ENCODE data around the gene CLDN6.
"Not testable (repeated sequence)": the region's sequence is repeated elsewhere in the genome, so short reads cannot be mapped to it uniquely, and the experiment has no call there.

CLDN6 gene

DNA sequence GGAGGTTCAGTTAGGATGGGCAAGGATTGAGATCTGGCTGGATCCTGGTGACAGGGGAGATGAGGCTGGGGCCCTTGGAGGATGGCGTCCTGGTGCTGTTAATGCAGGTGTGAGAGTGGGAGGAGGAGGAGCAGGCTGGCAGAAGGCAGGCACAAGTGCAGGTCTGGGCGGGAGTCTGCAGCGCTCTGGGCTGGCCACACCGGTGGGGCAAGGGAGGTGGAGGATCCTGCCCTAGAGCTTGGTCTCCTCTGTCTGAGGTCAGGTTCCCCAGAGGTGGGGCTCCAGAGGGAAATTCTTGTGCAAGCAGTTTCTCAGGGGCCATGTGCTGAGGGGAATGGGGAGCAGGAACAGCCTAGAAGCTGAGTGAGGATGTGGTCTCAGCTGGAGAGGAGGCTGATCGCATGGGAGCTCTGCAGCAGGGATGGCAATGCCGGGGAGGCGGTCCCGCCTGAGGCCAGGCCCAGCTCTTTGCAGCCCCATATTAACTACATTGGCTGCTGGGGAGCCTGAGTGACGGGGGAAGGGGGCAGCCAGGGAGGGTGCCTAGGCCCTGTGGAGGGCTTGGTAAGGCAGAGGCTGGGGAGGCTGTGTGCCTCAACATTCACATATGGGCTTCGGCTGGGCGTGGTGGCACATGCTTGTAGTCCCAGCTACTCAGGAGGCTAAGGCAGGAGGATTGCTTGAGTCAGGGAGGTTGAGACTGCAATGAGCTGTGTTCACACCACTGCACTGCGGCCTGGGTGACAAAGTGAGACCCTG is 34.8 kb upstream of the CLDN6 start:
- not testable (repeated sequence) for DNase-seq (ENCODE audit: low spot score)

DNA sequence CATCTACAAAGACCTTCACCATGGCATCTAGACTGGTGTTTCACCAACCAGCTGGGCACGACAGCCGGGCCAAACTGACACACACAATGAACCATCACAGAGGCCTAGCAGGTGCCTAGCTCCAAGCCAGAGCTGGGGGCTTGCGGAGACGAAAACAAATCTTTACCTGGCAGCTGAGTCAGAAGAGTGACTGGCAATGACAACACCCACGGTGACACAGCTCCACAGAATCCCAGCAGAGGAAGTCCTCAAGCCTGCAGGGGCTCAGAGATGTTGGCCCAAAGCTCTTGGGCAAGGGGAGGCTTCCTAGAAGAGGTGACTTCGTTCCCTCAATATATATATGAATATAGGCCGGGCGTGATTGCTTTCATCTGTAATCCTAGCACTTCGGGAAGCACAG is 33.5 kb upstream of the CLDN6 start:
- no peak for DNase-seq (ENCODE audit: low spot score)

DNA sequence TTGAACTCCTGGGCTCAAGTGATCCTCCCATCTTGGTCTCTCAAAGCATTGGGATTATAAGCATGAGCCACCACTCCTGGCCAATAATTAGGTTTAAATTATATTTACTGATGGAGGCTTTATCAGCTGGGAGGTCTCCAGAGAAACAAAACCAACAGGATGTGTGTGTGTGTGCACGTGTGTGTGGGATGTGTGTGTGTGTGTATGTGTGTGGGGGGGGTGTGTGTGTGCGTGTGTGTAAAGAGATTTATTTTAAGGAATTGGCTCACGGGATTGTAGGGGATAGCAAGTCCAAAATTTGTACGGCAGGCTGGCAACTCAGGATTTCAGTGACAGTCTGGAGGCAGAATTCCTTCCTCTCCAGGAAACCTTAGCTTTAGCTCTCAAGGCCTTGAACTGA is 33.0 kb upstream of the CLDN6 start:
- no peak for DNase-seq (ENCODE audit: low spot score)

DNA sequence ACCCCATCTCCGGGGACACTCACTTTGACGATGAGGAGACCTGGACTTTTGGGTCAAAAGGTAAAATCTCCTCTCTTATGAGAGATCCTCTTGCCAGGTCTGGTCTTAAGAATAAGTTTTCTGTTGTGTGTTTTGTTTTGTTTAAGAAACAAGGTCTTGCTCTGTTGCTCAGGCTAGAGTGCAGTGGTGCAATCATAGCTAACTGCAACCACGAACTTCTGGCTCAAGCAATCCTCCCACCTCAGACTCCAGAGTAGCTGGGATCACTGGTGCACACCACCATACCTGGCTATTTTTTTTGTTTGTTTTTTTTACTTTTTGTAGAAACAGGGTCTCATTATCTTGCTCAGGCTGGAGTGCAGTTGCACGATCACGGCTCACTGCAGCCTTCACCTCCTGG is 32.5 kb upstream of the CLDN6 start:
- DNase-seq (ENCODE audit: low spot score) = no peak

DNA sequence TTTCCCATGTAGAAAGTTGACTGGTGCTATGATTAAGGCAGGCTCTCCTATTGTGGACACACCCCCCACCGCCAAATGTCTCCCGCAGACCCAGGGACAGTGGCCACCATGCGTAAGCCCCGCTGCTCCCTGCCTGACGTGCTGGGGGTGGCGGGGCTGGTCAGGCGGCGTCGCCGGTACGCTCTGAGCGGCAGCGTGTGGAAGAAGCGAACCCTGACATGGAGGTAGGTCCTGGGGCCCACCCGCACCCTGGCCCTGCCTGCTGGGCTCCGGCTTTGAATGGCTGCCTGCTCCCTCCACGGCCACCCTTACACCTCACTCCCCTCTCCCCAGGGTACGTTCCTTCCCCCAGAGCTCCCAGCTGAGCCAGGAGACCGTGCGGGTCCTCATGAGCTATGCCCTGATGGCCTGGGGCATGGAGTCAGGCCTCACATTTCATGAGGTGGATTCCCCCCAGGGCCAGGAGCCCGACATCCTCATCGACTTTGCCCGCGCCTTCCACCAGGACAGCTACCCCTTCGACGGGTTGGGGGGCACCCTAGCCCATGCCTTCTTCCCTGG is 32.0 kb upstream of the CLDN6 start:
- no peak for DNase-seq (ENCODE audit: low spot score)

DNA sequence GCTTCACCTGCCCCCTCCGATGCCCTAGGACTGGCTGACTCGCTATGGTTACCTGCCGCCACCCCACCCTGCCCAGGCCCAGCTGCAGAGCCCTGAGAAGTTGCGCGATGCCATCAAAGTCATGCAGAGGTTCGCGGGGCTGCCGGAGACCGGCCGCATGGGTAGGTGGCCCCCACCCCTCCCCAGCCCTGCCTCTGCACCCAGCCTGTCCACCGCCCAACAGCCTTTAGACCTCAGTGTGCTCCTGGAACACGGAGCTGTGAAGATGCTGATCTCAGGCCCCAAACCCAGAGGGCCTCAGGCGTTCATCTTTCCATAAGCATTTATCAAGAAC is 29.4 kb upstream of the CLDN6 start:
- no peak for DNase-seq (ENCODE audit: low spot score)

DNA sequence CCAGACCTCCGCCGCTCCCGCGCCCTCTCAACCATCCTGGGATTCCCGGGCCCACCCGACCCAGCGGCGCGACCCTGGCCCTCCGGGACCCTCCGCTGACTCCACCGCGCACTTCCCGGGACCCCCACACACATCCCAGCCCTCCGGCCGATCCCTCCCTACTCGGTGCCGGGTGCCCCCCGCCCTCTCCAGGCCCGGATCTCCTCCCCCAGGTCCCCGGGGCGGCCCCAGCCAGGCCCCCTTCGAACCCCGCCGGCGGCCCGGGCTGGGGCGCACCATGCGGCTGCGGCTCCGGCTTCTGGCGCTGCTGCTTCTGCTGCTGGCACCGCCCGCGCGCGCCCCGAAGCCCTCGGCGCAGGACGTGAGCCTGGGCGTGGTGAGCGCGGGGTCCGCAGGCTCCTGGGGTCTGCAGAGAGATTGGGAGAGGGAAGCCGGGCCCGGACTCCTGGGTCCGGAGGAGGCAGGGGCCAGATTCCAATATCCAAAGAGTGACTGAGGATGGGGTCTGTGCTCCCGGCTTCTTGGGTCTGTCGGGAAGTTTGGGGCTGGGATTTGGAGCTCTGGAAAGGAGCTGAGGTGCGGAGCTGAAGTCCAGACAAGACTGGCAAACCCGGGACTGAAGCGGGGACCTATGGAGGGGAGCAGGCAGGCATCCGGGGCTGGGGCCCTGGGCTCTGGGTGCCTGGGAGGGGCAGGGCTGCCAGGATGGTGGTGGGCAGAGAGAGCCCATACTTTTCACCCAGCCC is 28.8 kb upstream of the CLDN6 start:
- DNase-seq (ENCODE audit: low spot score) = no peak

DNA sequence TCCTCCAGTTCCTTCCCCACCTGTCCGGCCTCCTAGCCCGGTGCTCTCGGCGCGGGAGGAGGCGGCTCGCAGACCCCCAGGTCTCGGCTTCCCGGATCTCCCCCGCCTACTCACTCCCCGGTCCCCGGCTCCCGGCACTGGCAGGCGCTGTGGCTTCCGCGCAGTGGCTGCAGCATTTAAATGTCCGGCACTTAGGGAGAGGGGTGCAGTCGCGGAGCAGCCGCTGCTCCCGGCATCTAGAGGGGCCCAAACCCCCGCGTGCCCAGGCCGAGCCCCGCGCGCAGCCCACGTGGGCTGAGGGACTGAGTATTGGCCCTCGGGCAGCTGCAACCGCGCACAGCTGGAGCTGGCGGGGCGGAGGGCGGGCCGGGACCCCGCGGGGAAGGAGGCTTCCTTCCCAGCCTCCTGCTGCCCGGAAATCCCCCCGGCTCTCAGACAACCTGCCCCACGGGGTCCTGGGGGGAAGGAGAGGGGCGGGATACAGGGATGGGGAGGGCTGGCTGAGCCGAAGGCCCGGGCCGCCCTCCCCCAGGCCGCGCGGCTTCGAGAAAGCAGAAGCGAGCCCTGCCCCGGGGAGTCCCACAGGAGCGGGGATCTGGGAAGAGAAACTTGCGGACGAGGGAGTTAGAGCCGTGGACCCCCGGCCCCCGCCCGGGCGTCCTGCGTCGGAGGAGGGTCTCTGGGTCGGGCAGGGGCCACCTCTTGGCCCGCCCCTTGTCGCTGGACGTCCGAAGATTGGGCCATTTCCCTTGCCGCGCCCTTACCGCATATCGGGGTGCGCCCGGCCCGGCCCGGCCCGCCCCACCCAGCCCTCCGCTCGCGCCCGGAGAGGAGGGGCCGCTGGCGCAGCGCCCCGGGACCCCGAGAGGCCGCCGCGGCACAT is 28.0 kb upstream of the CLDN6 start, which contains the start of gene MMP25:
MMP25 (plus strand) TSS at position 804 of the 883 bp plus-strand sequence. CDS start 357 bp downstream, outside the sequence.
- DNase-seq (ENCODE audit: low spot score) = no peak

DNA sequence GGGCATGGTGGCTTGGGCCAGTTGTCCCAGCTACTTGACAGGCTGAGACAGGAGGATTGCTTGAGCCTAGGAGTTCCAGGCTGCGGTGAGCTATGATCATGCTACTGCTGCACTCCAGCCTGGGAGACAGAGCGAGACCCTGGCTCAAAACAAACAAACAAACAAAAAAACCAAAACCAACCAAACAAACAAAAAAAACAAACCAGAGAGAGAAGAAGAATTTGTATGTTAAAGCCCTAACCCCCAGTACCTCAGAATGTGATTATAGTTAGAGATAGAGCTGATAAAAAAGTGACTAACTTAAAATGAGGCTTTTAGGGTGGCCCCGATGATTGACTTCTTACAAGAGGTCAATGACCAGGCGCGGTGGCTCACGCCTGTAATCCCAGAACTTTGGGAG is 26.7 kb upstream of the CLDN6 start:
- no peak for DNase-seq (ENCODE audit: low spot score)

DNA sequence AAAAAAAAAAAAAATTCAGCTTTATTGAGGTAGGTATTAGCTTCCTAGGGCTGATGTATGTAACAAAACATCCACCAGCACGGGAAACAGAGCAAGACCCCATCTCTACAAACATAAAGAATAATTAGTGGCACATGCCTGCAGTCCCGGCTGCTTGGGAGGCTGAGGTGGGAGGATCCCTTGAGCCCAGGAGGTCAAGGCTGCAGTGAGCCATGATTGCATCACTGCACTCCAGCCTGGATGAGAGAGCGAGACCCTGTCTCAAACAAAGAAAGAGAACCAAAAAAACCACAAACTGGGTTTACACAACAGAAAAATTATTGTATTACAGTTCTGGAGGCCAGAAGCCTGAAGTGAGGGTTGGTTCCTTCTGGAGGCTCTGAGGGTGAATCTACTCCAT is 24.4 kb upstream of the CLDN6 start:
- no peak for DNase-seq (ENCODE audit: low spot score)

DNA sequence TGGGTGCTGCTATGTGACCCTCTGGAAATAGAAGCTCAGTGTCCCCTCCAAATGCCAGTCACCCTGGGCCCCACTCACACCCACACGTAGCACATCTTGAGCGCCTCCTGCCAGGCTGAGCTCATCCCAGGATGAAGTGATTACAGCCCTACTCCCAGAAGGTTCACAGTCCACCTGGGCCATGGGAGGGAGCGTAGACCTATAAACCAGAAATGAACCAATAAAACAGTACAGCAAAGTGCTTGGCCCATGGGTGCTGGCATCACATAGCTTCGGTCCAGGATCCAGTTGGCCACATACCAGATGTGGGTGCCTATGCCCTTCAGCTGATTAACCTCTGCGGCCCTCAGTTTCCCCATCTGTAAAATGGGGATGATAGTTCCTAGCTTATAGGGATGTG is 20.9 kb upstream of the CLDN6 start:
- DNase-seq (ENCODE audit: low spot score) = no peak

DNA sequence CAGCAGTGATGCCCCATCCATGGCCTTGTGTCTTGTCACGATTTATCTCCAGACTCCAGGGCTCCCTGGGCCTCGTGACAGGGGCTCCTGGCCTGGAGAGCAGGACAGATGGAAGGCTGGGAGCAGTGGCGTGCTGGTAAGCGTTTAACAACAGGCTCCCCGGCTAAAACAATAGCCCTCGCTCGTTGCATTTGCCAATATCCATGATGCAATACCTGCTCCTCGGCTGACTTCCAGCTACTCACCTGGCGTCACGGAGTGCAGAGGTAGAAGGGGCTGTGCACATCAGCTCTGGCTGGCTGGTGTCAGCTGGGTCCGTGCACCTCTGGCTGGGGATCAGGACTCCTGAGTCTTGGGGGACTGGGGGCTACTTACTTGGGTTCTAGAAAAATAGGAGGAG is 20.3 kb upstream of the CLDN6 start:
- DNase-seq (ENCODE audit: low spot score) = no peak

DNA sequence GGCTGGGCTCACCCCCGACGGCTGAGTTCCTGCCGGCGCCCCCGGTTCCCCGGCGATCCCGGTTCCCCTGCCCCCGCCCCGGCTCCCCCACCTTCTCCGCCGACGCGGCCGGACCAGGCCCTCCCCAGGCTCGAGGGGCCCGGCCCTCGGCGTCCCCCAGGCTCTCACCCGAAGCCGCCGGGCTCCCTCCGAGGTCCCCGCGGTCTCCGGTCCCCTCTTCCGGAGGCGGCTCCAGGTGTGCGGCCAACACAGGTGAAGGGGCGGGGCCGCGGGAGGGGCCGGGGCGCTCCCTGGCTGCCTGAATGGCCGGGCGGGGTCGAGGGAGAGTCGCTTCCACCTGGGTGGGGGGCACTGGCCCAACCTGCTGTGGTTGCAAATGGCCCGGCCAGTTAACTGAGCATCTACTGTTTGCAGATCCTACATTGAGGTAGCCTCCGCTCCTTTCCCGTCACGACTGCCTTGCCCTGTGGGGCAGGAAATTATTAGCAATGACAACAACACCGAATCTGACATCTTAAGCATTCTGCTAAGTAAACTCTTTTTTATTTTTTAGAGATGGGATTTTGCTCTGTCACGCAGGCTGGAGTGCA is 18.8 kb upstream of the CLDN6 start, which contains the start of gene BICDL2:
BICDL2 (minus strand) TSS at position 219 of the 590 bp plus-strand sequence. CDS start 1,448 bp downstream, outside the sequence.
- no peak for DNase-seq (ENCODE audit: low spot score)

DNA sequence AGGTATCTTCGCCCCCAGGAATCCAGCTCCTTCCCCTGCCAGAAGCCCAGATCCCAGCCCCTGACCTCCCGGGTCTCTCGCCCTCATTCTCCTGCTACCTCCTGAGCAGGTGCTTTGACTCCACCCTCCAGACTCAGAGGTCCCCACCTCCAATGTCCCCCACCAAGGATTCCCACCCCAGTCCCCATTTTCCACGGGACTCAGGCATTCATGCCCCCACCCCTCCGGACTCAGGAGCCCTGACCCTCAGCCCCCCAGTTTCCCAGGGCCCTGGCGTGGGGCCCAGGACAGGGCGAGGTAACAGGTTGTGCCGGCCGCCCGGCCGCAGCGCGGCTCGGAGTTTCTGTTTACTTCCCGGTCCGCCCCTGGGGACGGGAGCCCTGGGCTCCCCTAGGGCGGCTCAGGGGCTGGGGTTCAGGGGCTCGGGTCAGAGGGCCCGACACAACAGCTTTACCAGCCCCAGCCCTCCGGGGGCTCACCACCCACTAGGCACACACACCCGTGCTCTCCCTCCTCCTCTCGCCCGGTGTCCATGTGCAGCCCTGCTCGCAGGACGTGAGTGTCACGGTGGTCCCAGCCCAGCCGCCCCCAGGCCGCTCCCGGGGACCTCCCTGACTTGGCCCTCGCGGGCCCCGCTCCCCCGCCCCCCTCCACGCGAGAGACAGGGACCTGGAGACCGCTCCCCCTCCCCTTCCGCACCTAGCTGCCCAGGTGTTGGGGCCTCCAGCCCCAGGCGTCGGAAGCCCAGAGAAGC is 18.2 kb upstream of the CLDN6 start:
- no peak for DNase-seq (ENCODE audit: low spot score)

DNA sequence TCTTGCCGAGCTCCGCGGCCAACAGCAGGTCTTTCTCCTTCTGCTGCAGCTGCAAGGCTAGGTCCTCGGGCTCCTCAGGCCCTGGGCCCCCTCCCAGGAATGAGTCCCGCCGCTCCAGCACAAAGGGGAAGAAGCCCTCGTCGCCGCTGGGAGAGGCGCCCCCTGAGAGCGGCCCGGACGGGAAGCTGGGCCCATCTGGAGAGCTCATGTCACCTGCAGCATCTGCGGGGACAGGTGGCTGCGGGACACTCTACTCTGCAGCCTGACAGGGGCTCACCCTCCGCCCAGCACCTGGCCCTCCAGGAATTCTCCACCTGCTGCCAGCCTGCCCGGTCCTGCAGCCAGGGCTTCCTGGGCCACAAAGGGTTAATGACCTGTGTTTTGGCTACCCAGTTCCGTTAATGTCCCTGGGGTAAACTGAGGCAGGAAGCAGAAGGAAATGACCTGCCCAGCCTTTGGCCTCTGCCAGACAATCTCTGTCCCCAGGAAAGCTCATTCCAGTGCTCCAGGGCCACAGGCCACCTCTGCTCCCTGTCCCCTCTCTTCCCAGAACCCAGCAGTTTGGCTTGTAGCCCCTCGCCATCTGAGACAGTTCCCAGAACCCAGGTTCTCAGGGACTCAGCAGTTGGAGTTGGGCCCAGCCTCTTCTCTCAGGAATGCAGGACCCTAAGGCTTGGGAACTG is 17.4 kb upstream of the CLDN6 start:
- DNase-seq (ENCODE audit: low spot score) = no peak

DNA sequence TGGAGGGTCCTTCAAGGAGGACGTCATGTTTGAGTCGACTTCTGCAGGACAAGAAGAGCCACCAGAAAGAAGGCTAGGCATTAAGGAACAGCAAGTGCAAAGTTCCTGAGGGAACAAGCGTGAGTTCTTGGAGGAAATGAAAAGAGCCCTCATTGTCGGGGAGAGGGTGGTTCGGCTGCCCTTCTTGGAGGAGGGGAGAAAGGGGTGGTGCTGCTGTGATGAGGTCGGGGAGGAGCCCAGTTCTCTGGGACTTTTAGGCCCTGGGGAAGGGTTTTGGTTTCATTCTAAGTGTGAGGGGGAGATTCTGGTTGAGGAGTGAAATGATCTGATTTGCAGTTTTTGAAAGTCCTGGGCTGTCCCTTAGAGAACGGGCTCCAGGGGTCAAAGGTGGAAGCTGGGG is 14.6 kb upstream of the CLDN6 start:
- no peak for DNase-seq (ENCODE audit: low spot score)

DNA sequence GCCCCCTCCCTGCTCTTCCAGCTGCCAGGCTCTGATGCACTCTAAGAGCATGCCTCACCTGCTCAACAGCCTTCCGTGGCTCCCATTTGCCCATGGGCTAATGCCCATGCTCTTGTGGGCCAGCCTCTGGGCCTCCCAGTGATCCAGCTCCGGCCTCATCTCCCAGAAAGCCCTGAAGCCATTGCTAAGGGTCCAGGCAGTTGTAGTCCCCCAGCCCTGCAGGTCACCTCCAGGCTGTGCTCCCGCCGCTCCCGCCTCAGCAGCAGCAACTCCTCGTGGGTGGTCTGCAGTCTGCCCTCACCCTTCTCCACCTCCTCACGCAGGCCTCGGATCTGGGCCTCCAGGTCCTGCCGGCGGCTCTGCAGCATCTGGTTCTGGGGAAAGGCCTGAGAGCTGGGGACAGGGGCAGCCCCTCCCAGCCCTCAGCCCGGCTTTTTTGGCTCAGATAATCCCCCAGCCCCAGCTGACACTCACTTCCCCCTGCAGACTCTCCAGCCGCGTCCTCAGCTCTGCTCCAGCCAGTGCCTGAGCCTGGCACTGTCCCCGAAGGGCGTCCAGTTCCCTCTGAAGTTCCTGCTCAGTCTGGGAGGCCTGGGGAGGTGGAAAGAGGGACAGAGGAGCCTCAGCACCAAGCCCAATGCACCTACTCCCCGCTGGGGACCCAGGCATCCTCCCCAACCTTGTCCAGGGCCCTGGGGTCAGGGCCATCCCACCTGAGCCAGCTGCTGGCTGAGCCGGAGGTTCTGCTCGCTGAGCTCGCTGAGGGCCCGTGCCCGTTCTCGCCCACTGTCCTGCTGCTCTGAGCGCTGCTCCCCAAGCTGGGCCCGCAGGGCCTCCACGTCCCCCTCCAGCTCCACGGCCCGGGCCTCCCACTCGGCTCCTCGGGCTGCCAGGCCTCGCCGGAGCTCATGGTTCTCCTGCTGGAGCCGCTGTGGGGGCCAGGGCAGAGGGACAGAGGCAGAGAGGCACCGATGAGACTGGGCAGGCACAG is 12.5 kb upstream of the CLDN6 start:
- no peak for DNase-seq (ENCODE audit: low spot score)

DNA sequence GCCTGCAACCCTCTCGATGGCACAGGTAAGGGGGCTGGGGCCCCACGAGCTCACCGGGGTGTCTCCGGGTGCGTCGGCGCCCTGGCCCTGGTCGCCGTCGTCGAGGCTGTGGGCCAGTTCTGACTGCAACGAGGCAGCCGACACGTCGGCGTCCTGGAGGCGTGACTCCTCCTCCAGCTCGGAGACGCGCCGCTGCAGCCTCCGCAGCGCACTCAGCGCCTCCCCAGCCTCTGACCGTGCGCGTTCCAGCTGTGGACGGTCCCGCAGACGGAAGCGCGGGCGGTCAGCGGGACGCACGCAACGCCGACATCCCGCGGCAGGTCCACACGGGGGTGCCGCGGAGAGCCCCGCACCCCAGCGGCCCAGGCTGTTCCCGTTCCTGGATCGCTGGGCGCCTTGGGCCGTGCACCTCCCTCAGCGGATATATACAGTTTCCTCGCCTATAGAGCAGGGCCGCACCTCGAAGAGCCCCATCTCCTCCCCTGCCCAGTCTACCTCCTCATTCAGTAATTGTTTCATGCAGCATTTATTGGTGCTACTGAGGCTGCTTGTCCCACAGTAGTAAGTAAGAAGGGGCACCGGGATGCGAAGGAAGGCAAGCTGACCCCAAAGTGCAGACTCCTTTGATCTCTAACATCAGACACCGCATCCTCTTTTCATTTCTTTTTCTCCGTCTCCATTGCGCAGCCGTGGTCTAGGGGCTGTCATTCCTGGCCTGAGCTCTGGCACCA is 11.7 kb upstream of the CLDN6 start:
- DNase-seq (ENCODE audit: low spot score) = no peak

Measured in globus pallidus (tissue), 1 donor.